Caki2 (cell line): ENCODE measurements around the gene ZSCAN12. TPM values are rescaled to one million over a fixed set of nuclear protein-coding genes. Genes with fewer than 3 reads are reported as not detected.
"Not testable (repeated sequence)": the region's sequence is repeated elsewhere in the genome, so short reads cannot be mapped to it uniquely, and the experiment has no call there.

Source experiments
- DNase-seq: peaks from one replicate; pipeline ENCODE4 v3.0.0-alpha.2; 2015; ENCODE audit warnings: low read depth
- in situ Hi-C: cut with HindIII; loops from 2 replicates; pipeline ENCODE4 v1.10.0; 2016; ENCODE audit warnings: low sequenced_read_pairs, low pct_unique_long_range_greater_than_20kb, mixed read lengths
- total RNA-seq: library from RNA; depleted of rRNA; stranded (reverse); fragments of >200 nt; shearing (Covaris generic); gene quantifications from 2 replicates; pipeline ENCODE4 v1.2.3, GENCODE V29; 2014; ENCODE audit warnings: low replicate concordance

Gene ZSCAN12
- total RNA-seq, 1 experiment from 2014 or later: 6.9 TPM

- in situ Hi-C loops: no loop called here
- DNase-seq: no peak
These were observed 2.6 kb upstream of the ZSCAN12 start for GRCh38 chr6:28402197-28402596.

DNA sequence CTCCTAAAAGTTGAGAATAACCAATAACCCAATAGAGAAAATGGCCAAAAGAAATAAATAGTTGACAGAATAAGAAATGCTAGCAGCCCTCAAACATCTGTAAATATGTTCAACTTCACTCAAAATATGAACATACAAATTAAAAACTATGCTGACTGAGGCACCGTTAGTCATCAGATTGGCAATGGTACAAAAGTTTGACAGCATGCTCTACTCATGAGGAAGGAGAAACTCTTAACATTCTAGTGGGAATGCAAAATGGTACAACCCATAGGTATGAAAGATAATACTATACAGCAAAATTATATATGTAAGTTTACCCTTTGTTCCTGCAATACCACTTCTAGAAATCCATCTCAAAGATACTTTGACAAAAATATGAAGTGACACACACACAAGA lies 1.6 kb upstream of the ZSCAN12 start:
- in situ Hi-C loops: no loop called here
- no peak for DNase-seq

DNA sequence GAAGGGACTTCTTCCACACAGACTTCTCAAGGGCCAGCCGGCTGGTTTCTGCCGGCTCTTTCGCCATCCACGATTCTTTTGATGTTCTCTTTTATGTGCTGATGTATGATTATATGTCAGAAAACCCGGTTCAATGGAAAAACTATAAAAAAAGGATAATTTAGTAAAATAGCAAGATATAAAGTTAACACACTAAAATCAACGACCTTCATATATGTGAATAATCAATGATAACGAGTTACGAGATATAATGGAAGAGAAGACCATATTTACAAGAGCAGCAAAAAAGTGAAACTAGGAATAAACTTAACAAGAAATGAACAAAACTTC lies 540 bp upstream of the ZSCAN12 start:
- DNase-seq: no peak
- in situ Hi-C loops: no loop called here

DNA sequence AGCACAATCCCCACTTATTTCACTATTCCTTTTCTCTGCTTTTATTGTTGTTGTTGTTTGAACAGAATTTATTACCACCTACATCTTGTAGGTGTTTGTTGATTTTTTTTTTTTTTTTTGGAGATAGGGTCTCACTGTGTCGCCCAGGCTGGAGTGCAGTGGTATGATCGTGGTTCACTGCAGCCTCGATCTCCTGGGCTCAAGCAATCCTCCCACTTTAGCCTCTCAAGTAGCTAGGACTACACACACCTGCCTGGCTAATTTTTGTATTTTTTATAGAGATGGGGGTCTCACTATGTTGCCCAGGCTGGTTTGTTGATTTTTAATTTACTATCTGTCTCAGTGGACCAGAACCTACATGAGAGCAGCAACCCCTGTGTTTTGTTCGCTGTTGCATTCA lies 3.6 kb downstream of the ZSCAN12 start:
- in situ Hi-C loops: no loop called here
- DNase-seq: no peak

- DNase-seq: no peak
- in situ Hi-C loops: no loop called here
These were observed 5.5 kb downstream of the ZSCAN12 start for GRCh38 chr6:28393912-28394662.

DNA sequence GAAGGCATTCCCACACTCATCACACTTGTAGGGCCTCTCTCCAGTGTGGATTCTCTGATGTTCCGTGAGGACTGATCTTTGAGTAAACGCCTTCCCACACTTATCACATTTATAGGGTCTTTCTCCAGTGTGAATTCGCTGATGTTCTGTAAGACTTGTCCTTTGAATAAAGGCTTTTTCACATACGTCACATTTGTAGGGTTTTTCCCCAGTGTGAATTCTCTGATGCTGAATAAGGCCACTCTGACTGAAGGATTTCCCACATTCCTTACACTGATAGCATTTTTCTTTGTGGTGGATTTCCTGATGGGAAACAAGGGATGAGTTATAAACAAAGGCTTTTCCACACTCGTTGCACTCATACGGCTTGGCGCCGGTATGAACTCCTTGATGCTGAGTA lies 8.9 kb downstream of the ZSCAN12 start:
- in situ Hi-C loops: no loop called here
- DNase-seq: no peak

- in situ Hi-C loops: no loop called here
These were observed 15.4 kb downstream of the ZSCAN12 start for GRCh38 chr6:28384143-28384533.

DNA sequence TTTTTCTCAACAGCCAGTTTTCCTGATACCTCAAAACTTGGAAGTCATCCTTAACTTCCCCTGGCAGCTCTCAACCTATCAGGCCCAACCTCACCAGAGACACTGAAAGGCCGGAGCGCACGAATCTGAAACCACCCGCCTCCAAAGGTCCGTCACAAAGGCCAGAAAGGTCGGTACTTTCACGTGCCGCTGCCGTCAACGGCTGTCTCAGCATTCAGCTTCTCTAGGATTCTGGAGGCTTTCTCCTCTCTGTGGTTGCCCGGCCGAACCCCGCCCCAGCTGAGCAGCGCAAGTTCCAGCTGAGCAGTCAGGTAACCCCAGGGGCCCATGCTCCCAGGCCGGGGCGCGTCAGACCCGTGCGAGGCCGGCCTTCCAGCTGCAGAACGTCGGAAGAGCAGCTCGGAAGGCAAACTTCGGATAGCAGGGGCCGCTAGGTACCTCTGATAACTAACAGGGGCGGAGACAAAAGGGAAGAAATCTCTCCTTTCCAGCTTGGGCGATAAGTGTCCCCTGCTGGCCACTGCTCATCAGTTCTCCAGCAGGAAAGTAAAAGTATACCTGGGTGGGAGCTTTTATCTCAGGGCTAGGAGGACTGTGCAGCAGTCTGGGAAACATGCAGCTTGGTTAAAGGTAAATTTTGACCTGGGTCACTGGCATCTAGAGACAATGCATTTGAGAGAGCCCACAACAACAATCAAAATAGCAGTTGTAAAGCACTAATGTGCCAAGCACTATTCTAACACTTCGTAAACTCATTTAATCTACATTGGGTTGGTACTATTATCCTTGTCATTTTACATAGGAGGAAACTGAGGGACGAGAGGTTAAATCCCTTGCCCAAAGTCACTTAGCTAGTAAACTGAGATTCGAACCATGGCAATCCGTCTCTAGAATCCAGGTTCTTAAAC lies 16.1 kb downstream of the ZSCAN12 start:
- in situ Hi-C loops: no loop called here
- DNase-seq: peak; percentile 89

More at GRCh38 chr6:28384143-28384533, 15.4 kb downstream of the ZSCAN12 start:
- DNase-seq: no peak

DNA sequence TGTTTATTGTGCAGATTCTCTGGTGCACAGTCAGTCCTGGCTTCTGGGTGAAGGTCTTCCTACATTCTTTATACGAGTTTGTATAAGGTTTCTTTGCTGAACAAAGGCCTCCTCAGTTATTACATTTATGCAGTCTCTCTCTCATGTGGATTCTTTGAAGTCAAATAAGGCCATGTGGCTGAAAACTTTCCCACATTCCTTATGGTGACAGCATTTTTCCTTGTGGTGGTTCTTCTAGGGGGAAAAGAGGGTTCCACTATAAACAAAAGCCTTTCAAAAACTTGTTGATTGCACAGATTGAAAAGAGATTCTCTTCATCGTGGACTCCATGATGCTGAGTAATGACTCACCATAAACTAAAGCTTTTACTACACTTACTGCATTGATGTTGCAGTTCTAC lies 19.2 kb downstream of the ZSCAN12 start:
- in situ Hi-C loops: no loop called here

GRCh38 chr6:28378644-28379043 lies 20.9 kb downstream of the ZSCAN12 start:
- in situ Hi-C loops: no loop called here
- DNase-seq: no peak

More for the DNA sequence above, 19.2 kb downstream of the ZSCAN12 start:
- DNase-seq: no peak

DNA sequence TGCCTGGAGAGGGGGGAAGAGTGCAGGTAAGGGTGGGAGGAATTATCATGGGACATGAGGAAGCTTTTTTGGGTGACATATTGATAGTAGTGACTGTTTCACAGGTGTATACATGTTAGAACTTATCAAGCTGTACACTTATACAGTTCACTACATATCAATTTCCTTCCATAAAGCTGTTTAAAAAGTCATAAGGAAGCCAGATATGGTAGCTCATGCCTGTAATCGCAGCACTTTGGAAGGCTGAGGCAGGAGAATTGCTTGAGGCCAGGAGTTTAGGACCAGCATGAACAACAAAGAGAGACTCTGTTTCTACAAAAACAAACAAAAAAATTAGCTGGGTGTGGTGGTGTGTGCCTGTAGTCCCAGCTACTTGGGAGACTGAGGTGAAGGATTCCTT lies 21.7 kb downstream of the ZSCAN12 start:
- in situ Hi-C loops: no loop called here
- no peak for DNase-seq

- in situ Hi-C loops: no loop called here
- DNase-seq: no peak
These were observed 25.6 kb downstream of the ZSCAN12 start for GRCh38 chr6:28373925-28374324.

GRCh38 chr6:28371706-28372451 lies 27.7 kb downstream of the ZSCAN12 start:
- peak; percentile 73 for DNase-seq
- in situ Hi-C loops: no loop called here

- no peak for DNase-seq
- in situ Hi-C loops: no loop called here
These were observed 28.3 kb downstream of the ZSCAN12 start for GRCh38 chr6:28371280-28371679.

- in situ Hi-C loops: no loop called here
- no peak for DNase-seq
These were observed 29.1 kb downstream of the ZSCAN12 start for GRCh38 chr6:28370440-28370839.

DNA sequence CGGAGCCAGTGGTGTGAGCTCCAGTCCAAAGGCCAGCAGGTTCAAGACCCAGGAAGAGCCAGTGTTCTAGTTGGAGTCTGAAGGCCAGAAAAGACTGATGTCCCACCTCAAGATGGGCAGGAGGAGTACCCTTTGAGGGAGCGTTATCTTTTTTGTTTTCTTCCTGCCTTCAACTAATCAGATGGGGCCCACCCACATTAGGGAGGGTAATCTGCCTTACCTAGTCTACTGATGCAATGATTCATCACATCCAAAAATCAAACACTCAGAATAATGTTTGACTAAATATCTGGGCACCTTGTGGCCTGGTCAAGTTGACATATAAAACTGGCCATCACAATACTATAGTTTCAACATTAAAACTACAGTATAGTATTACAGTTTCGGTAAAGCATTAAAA lies 30.1 kb downstream of the ZSCAN12 start:
- DNase-seq: no peak
- in situ Hi-C loops: no loop called here

GRCh38 chr6:28368522-28368921 lies 31.0 kb downstream of the ZSCAN12 start:
- in situ Hi-C loops: no loop called here
- no peak for DNase-seq

GRCh38 chr6:28365590-28365989 lies 34.0 kb downstream of the ZSCAN12 start:
- in situ Hi-C loops, DNase-seq: not testable (repeated sequence)

DNA sequence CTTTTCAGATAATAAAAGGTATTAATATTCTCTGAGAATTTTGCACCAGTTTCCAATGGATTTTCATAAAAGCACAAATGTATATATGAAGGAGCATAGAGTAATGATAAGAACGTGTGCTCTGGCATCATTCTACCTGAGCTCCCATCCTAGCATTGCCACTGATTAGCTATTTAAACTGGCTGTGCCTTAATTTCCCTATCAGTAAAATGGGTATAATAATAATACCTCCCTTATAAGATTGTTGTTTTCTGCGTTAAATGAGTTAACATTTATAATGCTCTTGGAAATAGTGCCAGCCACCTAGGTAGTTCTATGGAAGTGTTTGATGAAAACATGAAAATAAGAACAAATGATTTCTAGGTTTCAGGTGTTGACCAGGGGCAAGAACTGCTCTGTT lies 38.6 kb downstream of the ZSCAN12 start:
- DNase-seq: no peak
- in situ Hi-C loops: no loop called here
